Measurements from ENCODE around the gene PRUNE1.

- TF ChIP-seq ZC3H10 (CRISPR knock-in tag; IDR thresholded peaks at IDR 0.05) (no peak), POU6F1 (CRISPR knock-in tag; IDR thresholded peaks at IDR 0.05; ENCODE audit: borderline replicate concordance, low read depth) (no peak), TCF4 (CRISPR knock-in tag; IDR thresholded peaks at IDR 0.05; ENCODE audit: borderline replicate concordance) (no peak), ZFP30 (CRISPR knock-in tag; IDR thresholded peaks at IDR 0.05) (no peak), BACH2 (CRISPR knock-in tag; IDR thresholded peaks at IDR 0.05; ENCODE audit: borderline replicate concordance) (no peak), SNAI2 (CRISPR knock-in tag; IDR thresholded peaks at IDR 0.05) (no peak), ISL1 (CRISPR knock-in tag; IDR thresholded peaks at IDR 0.05) (no peak), TOX (CRISPR knock-in tag; IDR thresholded peaks at IDR 0.05; ENCODE audit: borderline replicate concordance) (no peak), PPARA (CRISPR knock-in tag; IDR thresholded peaks at IDR 0.05; ENCODE audit: borderline replicate concordance) (no peak), CSRNP3 (CRISPR knock-in tag; IDR thresholded peaks at IDR 0.05) (no peak)
- TF ChIP-seq, protein P1, sequence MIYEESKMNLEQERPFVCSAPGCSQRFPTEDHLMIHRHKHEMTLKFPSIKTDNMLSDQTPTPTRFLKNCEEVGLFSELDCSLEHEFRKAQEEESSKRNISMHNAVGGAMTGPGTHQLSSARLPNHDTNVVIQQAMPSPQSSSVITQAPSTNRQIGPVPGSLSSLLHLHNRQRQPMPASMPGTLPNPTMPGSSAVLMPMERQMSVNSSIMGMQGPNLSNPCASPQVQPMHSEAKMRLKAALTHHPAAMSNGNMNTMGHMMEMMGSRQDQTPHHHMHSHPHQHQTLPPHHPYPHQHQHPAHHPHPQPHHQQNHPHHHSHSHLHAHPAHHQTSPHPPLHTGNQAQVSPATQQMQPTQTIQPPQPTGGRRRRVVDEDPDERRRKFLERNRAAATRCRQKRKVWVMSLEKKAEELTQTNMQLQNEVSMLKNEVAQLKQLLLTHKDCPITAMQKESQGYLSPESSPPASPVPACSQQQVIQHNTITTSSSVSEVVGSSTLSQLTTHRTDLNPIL (CRISPR knock-in tag; IDR thresholded peaks at IDR 0.05; ENCODE audit: low read depth) = no peak
Observed at GRCh38 chr1:150979092-150980056, 28.9 kb upstream of the PRUNE1 start.

All from SK-N-SH treated with all-trans-retinoic acid at 6 μM for 48 hours (cell line).